C1 segment of cervical spinal cord (tissue), 14 donors: Measurements from ENCODE around the gene NRP2.

ENCODE experiments used
- DNase-seq, 14 donors: peaks; one replicate each; lab custom pipeline; 2025; lab: John Stamatoyannopoulos, UW

Gene NRP2

GRCh38 chr2:205686783-205687640, 4.7 kb downstream of the NRP2 start:
- peak in 1 of 14 donors; percentile 31 for DNase-seq

GRCh38 chr2:205687641-205687956, 5.3 kb downstream of the NRP2 start:
- DNase-seq, result no peak

- peak in 2 of 14 donors; percentile 5 to 27 for DNase-seq
Measured at GRCh38 chr2:205688417-205689200, 6.3 kb downstream of the NRP2 start.

- peak in 1 of 14 donors; percentile 15 for DNase-seq
Measured at GRCh38 chr2:205689820-205690219, 7.5 kb downstream of the NRP2 start.

GRCh38 chr2:205692104-205692503, 9.8 kb downstream of the NRP2 start:
- no peak for DNase-seq

GRCh38 chr2:205694256-205694655, 12.0 kb downstream of the NRP2 start:
- no peak for DNase-seq

- peak in 1 of 14 donors; percentile 19 for DNase-seq
Measured at GRCh38 chr2:205695460-205695991, 13.2 kb downstream of the NRP2 start.

GRCh38 chr2:205696331-205696926, 14.1 kb downstream of the NRP2 start:
- DNase-seq, result peak in 6 of 14 donors; percentile 32 to 64 (median 38)

GRCh38 chr2:205696927-205697441, 14.7 kb downstream of the NRP2 start:
- DNase-seq, result peak in 3 of 14 donors; percentile 20 to 54 (median 29)

GRCh38 chr2:205698286-205699268, 16.3 kb downstream of the NRP2 start:
- DNase-seq, result peak in 1 of 14 donors; percentile 30

GRCh38 chr2:205699515-205700289, 17.4 kb downstream of the NRP2 start:
- peak in 1 of 14 donors; percentile 5 for DNase-seq

- DNase-seq, result peak in 5 of 14 donors; percentile 26 to 55 (median 29)
Measured at GRCh38 chr2:205700331-205701132, 18.2 kb downstream of the NRP2 start.

- no peak for DNase-seq
Measured at GRCh38 chr2:205701509-205701908, 19.2 kb downstream of the NRP2 start.

GRCh38 chr2:205702576-205702975, 20.3 kb downstream of the NRP2 start:
- DNase-seq, result no peak

- no peak for DNase-seq
Measured at GRCh38 chr2:205703471-205704126, 21.3 kb downstream of the NRP2 start.

- peak in 3 of 14 donors; percentile 9 to 13 (median 9) for DNase-seq
Measured at GRCh38 chr2:205704127-205704741, 21.9 kb downstream of the NRP2 start.

GRCh38 chr2:205705511-205706349, 23.4 kb downstream of the NRP2 start:
- no peak for DNase-seq
